H1 (cell line): Measurements from ENCODE around the gene PTTG1IP. TPM values are rescaled to one million over a fixed set of nuclear protein-coding genes. Genes with fewer than 3 reads are reported as not detected.

ENCODE experiments used
- ASH2L ChIP-seq: fragments of 200-600, 300-600 bp; sonication (generic); IDR thresholded peaks from one replicate; pipeline ENCODE4 v1.7.1; 2017; ENCODE audit warnings: low read length
- BCL11A ChIP-seq, 2 experiments: IDR thresholded peaks; one replicate each; pipeline ENCODE4 v1.6.1; 2011; ENCODE audit warnings: low read depth in 2 of 2, low read length in 2 of 2, mild to moderate bottlenecking in 2 of 2
- BRCA1 ChIP-seq: IDR thresholded peaks from 2 replicates; pipeline ENCODE4 v1.6.1; 2012; ENCODE audit warnings: low read depth, low read length, improper control_type of control experiment
- KDM4A ChIP-seq: IDR thresholded peaks from one replicate; pipeline ENCODE4 v1.7.1; 2012; ENCODE audit warnings: low read depth, mild to moderate bottlenecking, moderate library complexity, low read length, inconsistent platforms; ENCODE audit not compliant: severe bottlenecking
- NRF1 ChIP-seq: IDR thresholded peaks from 2 replicates; pipeline ENCODE4 v1.6.1; 2011; ENCODE audit warnings: mild to moderate bottlenecking, low read depth, low read length, improper control_type of control experiment
- POLR2A ChIP-seq, 2 experiments: IDR thresholded peaks; 1 replicate in 1 of 2; 2 replicates in 1 of 2; pipeline ENCODE4 v1.6.1; 2011; ENCODE audit warnings: low read depth in 2 of 2, low read length in 2 of 2, mild to moderate bottlenecking in 2 of 2; ENCODE audit errors: control extremely low read depth in 1 of 2
- RXRA ChIP-seq: IDR thresholded peaks from 2 replicates; pipeline ENCODE4 v1.6.1; 2011; ENCODE audit warnings: low read depth, mild to moderate bottlenecking, low read length, moderate library complexity; ENCODE audit not compliant: insufficient read depth
- SIRT6 ChIP-seq: IDR thresholded peaks from one replicate; pipeline ENCODE4 v1.7.1; 2012; ENCODE audit warnings: low read length, inconsistent platforms
- TAF1 ChIP-seq: IDR thresholded peaks from 2 replicates; pipeline ENCODE4 v1.6.1; 2011; ENCODE audit warnings: mild to moderate bottlenecking, low read depth, low read length
- TBP ChIP-seq: IDR thresholded peaks from 2 replicates; pipeline ENCODE4 v1.6.1; 2011; ENCODE audit warnings: low read depth, low read length, improper control_type of control experiment
- polyA plus RNA-seq, 7 experiments: library from polyadenylated mRNA; depleted of rRNA in 3 of 7; stranded (reverse) in 5 of 7; unstranded in 2 of 7; fragments of >200 nt in 5 of 7; fragments of 200-250 nt in 2 of 7; gene quantifications; 1 replicate in 5 of 7; 2 replicates in 1 of 7; 4 replicates in 1 of 7; pipeline versions ENCODE4 v1.2.1 to v1.2.3, GENCODE V29; 2011 to 2013; ENCODE audit warnings: missing spikeins in 2 of 7, mixed read lengths in 2 of 7
- total RNA-seq: library from RNA; stranded (reverse); fragmentation: NEBNext Ultra II Directional; extraction: Animal tissue kit (Norgen Biotek cat#: 25700); gene quantifications from 2 replicates; pipeline ENCODE4 v1.2.1, GENCODE V29; 2021
- TF ChIP-seq, protein P1 (sequence below), 3 experiments: IDR thresholded peaks; 1 replicate in 2 of 3; 2 replicates in 1 of 3; pipeline versions ENCODE4 v1.5.1 to v1.6.1; 2011; ENCODE audit warnings: low read length in 3 of 3, mild to moderate bottlenecking in 3 of 3, inconsistent platforms in 2 of 3, low read depth in 1 of 3, moderate library complexity in 1 of 3; ENCODE audit not compliant: insufficient read depth in 1 of 3; ENCODE audit errors: control extremely low read depth in 1 of 3
- TF ChIP-seq, protein P2 (sequence below): IDR thresholded peaks from 2 replicates; pipeline ENCODE4 v1.6.1; 2012; ENCODE audit warnings: inconsistent platforms

Gene PTTG1IP
- total and polyA plus RNA-seq, 2 of the 8 experiments (the other 6 are each of a cell fraction or from before 2014, with no cell fraction given), result 90.8 to 130 TPM

DNA sequence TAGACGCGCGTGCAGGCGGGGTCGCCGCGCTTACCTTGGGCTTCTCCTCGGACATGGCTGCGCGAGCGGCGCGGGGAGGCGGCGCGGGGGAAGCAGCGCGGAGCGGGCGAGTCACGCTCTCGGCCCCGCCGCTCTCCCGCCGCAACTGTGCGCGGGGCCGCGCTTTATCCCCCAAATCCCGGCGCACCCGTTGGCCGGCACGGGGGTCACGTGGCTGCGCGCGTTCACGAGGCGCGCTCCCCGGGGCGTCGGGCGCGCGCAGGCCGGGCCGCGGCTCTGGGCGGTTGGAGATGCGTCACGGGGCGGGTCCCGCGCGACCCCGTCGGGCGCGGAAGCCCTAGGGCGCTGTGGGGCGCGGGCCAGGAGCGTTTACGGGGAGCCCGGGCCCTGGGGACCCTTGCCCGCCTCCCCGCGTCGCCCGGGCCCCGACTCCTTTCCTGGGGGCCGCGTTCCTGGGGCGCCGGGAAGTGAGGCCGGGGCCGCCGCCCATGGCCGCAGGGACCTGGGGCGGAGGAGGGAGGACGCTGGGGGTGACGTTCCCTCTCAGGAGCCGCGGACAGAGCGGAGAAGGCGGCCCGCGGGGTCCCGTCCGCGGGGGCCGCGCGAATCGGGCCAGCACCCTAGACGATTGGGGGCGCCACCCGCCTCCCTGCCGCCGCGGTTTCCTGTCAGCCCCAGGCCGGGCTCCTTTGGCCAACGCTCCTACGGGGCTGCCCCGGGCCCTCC is 55.4 kb downstream of the PTTG1IP start, which contains the start of gene SUMO3 (continued):
- TF ChIP-seq RXRA (no peak), BCL11A (IDR thresholded peaks at IDR 0.05; ENCODE audit: low read depth in 2 of 2, low read length in 2 of 2) (no peak), BRCA1 (no peak), TBP (peak; percentile 47; the same call in 1 of the 2 replicates), SIRT6 (no peak), NRF1 (no peak), KDM4A (peak; percentile 85), TAF1 (peak; percentile 85), ASH2L (peak; percentile 20), POLR2A (IDR thresholded peaks at IDR 0.05; ENCODE audit: control extremely low read depth in 1 of 2, low read depth in 2 of 2, low read length in 2 of 2) (peak; percentile 73 to 82; a peak in 2 of 3 replicates)
- TF ChIP-seq, protein P1, sequence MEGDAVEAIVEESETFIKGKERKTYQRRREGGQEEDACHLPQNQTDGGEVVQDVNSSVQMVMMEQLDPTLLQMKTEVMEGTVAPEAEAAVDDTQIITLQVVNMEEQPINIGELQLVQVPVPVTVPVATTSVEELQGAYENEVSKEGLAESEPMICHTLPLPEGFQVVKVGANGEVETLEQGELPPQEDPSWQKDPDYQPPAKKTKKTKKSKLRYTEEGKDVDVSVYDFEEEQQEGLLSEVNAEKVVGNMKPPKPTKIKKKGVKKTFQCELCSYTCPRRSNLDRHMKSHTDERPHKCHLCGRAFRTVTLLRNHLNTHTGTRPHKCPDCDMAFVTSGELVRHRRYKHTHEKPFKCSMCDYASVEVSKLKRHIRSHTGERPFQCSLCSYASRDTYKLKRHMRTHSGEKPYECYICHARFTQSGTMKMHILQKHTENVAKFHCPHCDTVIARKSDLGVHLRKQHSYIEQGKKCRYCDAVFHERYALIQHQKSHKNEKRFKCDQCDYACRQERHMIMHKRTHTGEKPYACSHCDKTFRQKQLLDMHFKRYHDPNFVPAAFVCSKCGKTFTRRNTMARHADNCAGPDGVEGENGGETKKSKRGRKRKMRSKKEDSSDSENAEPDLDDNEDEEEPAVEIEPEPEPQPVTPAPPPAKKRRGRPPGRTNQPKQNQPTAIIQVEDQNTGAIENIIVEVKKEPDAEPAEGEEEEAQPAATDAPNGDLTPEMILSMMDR (IDR thresholded peaks at IDR 0.05; ENCODE audit: control extremely low read depth in 1 of 3, insufficient read depth in 1 of 3, low read depth in 1 of 3, low read length in 3 of 3), result no peak
- TF ChIP-seq, protein P2, sequence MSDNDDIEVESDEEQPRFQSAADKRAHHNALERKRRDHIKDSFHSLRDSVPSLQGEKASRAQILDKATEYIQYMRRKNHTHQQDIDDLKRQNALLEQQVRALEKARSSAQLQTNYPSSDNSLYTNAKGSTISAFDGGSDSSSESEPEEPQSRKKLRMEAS, result peak; percentile 45; the same call in 1 of the 2 replicates
